HT1080 (cell line): Measurements from ENCODE around the gene SCFD2. TPM values are rescaled to one million over a fixed set of nuclear protein-coding genes. Genes with fewer than 3 reads are reported as not detected.
"Not testable (repeated sequence)": the region's sequence is repeated elsewhere in the genome, so short reads cannot be mapped to it uniquely, and the experiment has no call there.

Experiments
- DNase-seq: peaks from one replicate; pipeline ENCODE4 v3.0.0-alpha.2; 2015; ENCODE audit warnings: low read depth
- total RNA-seq: library from RNA; depleted of rRNA; stranded (reverse); fragments of >200 nt; shearing (Covaris generic); gene quantifications from 2 replicates; pipeline ENCODE4 v1.2.3, GENCODE V29; 2014

SCFD2 gene
- total RNA-seq, 1 experiment from 2014 or later: 28.0 TPM

DNA sequence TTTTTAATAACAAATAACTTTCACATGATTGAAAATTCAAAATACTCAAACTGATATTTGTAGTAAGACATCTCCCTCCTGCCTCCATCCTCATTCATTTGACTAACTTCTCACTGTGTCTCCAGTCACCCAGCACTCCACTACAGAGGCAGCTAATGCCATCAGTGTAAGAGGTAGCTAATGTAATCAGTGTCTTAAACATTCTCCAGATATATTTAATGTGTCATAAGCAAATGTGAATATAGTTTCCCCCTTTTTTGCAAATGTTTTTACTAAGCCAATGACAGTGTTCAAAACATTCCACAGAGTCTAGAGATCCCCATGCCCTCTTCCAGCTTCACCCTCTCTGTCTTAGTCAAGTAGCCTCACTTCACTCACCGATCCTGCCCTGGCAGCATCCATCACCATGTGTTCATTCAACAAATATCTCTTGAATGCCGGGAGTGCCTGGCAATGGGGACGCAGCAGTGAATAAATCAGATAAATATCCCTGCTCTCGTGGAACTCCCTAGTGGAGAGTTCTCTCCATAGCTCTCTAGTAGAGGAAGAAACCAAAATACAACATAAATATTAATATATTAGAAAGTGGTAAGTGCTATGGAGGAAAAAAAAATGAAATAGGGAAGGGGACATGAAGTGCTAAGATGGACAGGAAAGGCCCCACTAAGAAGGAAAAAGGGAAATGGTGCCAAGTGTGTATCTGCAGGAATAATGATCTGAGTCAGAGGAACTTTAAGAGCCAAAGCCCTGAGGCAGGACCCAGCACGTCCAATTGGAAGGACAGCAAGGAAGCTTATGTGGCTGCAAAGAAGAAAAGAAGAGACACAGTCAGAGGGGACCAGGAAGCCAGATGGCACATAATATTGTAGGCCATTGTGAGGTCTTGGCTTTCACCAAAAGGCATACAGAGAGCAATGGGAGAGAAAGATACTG, 18.7 kb downstream of the SCFD2 start:
- peak; percentile 25 for DNase-seq

DNA sequence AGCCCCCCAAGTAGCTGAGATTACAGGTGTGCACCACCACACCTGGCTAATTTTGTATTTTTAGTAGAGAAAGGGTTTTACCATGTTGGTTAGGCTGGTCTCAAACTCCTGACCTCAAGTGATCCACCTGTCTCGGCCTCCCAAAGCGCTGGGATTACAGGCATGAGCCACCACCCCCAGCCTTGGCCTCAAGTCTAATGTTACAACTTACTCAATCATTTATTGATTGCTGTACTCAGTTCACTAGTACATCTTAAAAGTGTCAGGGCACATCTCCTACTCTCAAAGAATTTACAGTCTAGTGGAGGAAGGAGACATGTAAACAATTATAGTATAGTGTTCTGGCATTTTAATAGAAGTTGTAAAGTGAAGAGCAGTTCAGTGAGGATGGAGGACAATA, 19.5 kb downstream of the SCFD2 start:
- not testable (repeated sequence) for DNase-seq

DNA sequence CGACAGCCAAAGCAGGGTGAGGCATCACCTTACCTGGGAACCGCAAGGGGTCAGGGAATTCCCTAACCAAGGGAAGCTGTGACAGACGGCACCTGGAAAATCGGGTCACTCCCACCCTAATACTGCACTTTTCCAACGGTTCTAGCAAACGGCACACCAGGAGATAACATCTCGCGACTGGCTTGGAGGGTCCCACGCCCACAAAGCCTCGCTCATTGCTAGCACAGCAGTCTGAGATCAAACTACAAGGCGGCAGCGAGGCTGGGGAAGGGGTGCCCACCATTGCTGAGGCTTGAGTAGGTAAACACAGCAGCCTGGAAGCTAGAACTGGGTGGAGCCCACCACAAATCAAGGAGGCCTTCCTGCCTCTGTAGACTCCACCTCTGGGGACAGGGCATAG, 25.7 kb downstream of the SCFD2 start:
- not testable (repeated sequence) for DNase-seq

GRCh38 chr4:53334916-53335315, 30.9 kb downstream of the SCFD2 start:
- DNase-seq: not testable (repeated sequence)

DNA sequence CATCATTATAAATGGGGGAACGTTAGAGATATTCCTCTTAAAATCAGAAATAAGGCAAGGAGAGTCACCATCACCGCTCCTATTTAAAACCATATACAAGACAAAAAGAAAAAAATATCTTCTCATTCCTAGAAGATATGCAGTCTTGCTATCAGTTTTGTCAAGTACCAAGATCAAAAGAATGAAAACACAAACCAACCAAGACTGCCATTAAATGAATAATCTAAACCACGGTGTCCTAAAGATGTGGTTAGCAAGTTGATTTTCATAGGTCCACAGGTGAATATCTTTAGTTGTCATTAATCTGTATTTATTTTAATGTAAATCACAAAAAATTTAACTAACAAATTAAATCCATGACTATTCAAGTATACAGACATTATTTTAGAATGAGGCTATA, 39.3 kb downstream of the SCFD2 start:
- no peak for DNase-seq

- no peak for DNase-seq
These were observed 43.2 kb downstream of the SCFD2 start for GRCh38 chr4:53322696-53323095.

DNA sequence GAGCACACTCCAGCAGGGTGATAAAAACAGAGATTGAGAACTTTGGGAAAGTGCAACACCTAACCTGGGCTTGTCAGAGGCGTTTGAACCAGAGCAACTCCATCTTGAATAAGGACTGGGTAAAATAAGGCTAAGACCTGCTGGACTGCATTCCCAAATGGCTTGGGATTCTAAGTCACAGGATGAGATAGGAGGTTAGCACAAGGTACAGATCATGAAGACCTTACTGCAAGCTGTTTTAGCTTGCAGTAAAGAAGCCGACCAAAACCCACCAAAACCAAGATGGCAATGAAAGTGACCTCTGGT, 43.9 kb downstream of the SCFD2 start:
- DNase-seq: no peak

GRCh38 chr4:53321151-53321983, 44.5 kb downstream of the SCFD2 start:
- DNase-seq: peak; percentile 94

DNA sequence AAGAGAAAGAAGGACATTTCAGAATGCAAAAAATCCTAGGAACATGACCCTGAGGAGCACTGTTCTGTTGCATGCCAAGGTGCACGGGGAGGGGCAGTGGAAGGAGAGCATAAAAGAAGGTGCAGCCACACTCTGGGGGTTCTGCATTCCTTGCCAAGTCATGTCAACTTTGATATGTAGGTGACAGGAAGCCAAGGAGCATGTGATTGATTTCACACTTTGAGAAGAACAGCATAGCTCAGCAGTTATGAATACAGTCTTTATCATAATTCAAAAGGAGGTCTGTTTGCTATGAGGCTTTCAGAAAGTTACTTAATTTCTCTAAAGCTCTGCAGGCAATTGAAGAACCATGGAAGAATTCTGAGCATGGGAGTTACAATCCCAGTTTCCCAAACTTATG, 50.6 kb downstream of the SCFD2 start:
- no peak for DNase-seq

DNA sequence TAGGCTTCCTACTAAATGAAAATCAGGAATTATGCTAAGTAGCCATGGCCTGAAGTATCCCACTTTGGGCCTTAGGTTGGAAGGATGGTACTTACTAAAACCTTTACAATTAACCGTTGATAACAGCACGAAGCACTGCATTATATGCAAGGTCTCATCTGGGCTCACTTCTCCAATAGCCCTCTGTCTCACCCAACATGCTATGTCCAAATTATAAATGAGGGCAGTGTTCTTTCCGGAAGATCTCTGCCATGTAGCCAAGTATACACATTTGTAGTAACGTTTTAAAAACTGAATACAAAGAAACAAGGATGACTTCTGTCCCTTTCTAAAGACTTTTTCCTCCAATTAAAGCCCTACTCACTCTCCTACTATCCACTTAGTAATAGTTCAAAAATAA, 51.6 kb downstream of the SCFD2 start:
- no peak for DNase-seq

DNA sequence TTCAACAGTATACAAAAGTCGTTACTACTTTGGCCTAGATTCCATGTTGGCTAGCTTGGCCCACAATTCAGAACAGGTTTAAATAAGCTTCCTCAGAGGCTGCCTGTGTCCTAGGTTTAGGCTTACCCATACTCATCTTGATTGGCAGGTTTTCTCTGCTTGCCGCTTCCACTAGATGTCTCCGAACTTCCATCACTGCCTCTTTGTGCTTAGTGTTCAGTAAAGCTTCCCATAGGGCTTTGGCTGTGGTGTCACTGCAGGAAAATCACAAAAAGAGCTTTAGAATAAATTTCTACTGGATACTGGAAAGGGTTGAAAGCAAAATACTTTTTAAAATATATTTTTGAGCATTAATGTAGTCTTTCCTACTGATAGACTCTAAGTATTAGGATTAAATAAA, 52.4 kb downstream of the SCFD2 start:
- DNase-seq: peak; percentile 19

DNA sequence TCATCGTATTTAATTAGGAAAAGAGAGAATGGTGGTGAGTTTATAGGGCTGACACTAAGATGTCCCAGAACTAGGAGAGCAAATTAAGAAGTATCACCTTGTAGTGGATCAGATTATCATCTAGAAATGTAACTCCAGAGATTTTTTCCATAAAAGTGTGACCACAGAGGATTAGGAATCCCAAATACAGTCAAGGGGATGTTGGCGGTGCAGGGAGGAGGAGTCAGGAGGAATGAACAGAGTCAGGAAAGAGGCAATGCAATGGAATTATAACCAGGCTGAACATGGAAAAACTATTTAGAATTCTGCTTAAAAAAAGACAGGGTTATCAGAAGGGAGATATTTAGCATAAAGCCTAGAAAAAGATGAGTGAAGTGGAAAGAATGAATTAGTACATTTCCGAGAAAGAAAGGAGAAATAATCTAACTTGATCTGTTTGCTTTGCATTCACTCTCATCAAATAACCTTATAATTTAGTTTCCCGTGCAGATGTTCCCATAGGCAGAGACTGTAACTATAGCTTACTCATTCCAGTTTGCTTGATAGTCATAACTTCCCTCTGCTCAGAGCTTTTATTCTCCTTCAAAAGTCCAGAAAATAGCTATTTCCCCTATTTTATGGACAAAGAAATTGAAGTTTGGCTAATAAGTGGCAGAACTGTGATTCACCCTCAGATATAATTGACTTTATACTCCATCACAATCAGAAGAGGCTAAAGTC, 56.4 kb downstream of the SCFD2 start:
- no peak for DNase-seq

GRCh38 chr4:53307819-53308780, 57.8 kb downstream of the SCFD2 start:
- DNase-seq: no peak

DNA sequence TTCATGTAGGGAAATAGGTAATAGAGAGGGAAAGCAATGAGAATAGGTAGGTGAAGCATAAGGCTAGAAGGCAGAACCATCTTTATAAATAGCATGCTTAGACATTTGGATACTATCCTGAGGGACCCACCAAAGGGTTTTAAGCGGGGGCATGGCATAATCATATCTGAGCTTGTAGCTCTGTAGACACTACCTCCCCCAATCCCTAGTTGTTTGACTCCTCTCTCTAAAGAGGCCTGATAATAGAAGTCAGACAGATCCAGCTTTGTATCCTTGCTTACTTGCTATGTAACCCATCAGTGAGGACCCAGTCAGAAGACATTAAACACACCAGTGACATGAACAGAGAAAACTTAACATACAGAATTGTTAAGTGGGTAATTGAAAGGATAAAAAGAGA, 58.7 kb downstream of the SCFD2 start:
- no peak for DNase-seq

- DNase-seq: no peak
These were observed 59.1 kb downstream of the SCFD2 start for GRCh38 chr4:53306729-53307128.

DNA sequence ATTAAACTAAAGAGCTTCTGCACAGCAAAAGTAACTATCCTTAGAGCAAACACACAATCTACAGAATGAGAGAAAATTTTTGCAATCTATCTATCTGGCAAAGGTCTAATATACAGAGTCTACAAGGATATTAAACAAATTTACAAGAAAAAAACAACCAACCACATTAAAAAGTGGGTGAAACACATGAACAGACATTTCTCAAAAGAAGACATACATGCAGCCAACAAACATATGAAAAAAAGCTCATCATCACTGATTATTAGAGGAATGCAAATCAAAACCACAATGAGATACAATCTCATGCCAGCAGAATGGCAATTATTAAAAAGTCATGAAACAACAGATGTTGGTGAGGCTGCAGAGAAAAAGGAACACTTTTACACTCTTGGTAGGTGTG, 73.7 kb downstream of the SCFD2 start:
- DNase-seq: not testable (repeated sequence)

GRCh38 chr4:53281438-53281837, 84.4 kb downstream of the SCFD2 start:
- DNase-seq: no peak

- no peak for DNase-seq
These were observed 85.0 kb downstream of the SCFD2 start for GRCh38 chr4:53280846-53281245.

GRCh38 chr4:53274609-53275268, 91.1 kb downstream of the SCFD2 start:
- DNase-seq: no peak

- DNase-seq: peak; percentile 47
These were observed 92.1 kb downstream of the SCFD2 start for GRCh38 chr4:53273726-53274125.
